Measurements from ENCODE around the gene TBC1D1.

The TBC1D1 gene

GRCh38 chr4:38149997-38150671 lies 259.2 kb downstream of the TBC1D1 start:
- no peaks in the 10 kb centered on the region for H3K9me3 ChIP-seq (ENCODE audit: control insufficient read depth, insufficient read depth, low read length)
- no peaks in the 10 kb centered on the region for H3K79me2 ChIP-seq (ENCODE audit: control insufficient read depth, low read length)
- H3K4me2 ChIP-seq (ENCODE audit: low read length) = no peak overlapping the region
- H3K4me1 ChIP-seq (ENCODE audit: control insufficient read depth, low read length) = peaks cover 4% of the 10 kb centered on the region; the same call in 1 of the 2 replicates
- no peaks in the 10 kb centered on the region for H3K9me2 ChIP-seq (replicated peaks; ENCODE audit: control insufficient read depth, low read length)
- H3K36me3 ChIP-seq (ENCODE audit: control insufficient read depth, low read length) = no peaks in the 10 kb centered on the region
- peaks cover 8% of the 10 kb centered on the region for H3K27me3 ChIP-seq (ENCODE audit: control insufficient read depth, low read length)
- H3F3A ChIP-seq (ENCODE audit: control insufficient read depth, insufficient read depth) = no peaks in the 10 kb centered on the region; the same call in 1 of the 2 replicates
- H4K20me1 ChIP-seq (ENCODE audit: control insufficient read depth, insufficient read depth, low read depth, low read length) = no peaks in the 10 kb centered on the region
- no peak overlapping the region for H3K4me3 ChIP-seq (ENCODE audit: low read length)
- no peak overlapping the region for H3K27ac ChIP-seq (ENCODE audit: low read depth, low read length)
- TF ChIP-seq CTCF (IDR thresholded peaks at IDR 0.05; ENCODE audit: low read depth, low read length, poor library complexity, severe bottlenecking) = no peak
- no peak for TF ChIP-seq EZH2phosphoT487 (IDR thresholded peaks at IDR 0.05; ENCODE audit: borderline replicate concordance, low read length)

GRCh38 chr4:38150766-38151165 lies 259.9 kb downstream of the TBC1D1 start:
- H3K4me2 ChIP-seq (ENCODE audit: low read length) = no peak overlapping the region

GRCh38 chr4:38151873-38152272 lies 261.0 kb downstream of the TBC1D1 start:
- Histone ChIP-seq H3K4me2 (ENCODE audit: low read length) (no peak overlapping the region), H3K79me2 (ENCODE audit: control insufficient read depth, low read length) (no peaks in the 10 kb centered on the region), H3F3A (ENCODE audit: control insufficient read depth, insufficient read depth) (no peaks in the 10 kb centered on the region), H3K9me3 (ENCODE audit: control insufficient read depth, insufficient read depth, low read length) (no peaks in the 10 kb centered on the region), H3K36me3 (ENCODE audit: control insufficient read depth, low read length) (no peaks in the 10 kb centered on the region), H4K20me1 (ENCODE audit: control insufficient read depth, insufficient read depth, low read depth, low read length) (no peaks in the 10 kb centered on the region), H3K4me3 (ENCODE audit: low read length) (no peak overlapping the region), H3K27me3 (ENCODE audit: control insufficient read depth, low read length) (peaks cover 8% of the 10 kb centered on the region), H3K9me2 (replicated peaks; ENCODE audit: control insufficient read depth, low read length) (no peaks in the 10 kb centered on the region), H3K4me1 (ENCODE audit: control insufficient read depth, low read length) (peaks cover 4% of the 10 kb centered on the region; the same call in 1 of the 2 replicates), H3K27ac (ENCODE audit: low read depth, low read length) (no peak overlapping the region)
- TF ChIP-seq EZH2phosphoT487 (IDR thresholded peaks at IDR 0.05; ENCODE audit: borderline replicate concordance, low read length) = no peak
- no peak for TF ChIP-seq CTCF (IDR thresholded peaks at IDR 0.05; ENCODE audit: low read depth, low read length, poor library complexity, severe bottlenecking)

More at GRCh38 chr4:38150766-38151165, 259.9 kb downstream of the TBC1D1 start:
- Histone ChIP-seq H3K9me2 (replicated peaks; ENCODE audit: control insufficient read depth, low read length) (no peaks in the 10 kb centered on the region), H4K20me1 (ENCODE audit: control insufficient read depth, insufficient read depth, low read depth, low read length) (no peaks in the 10 kb centered on the region), H3K4me3 (ENCODE audit: low read length) (no peak overlapping the region), H3K27me3 (ENCODE audit: control insufficient read depth, low read length) (peaks cover 8% of the 10 kb centered on the region), H3F3A (ENCODE audit: control insufficient read depth, insufficient read depth) (no peaks in the 10 kb centered on the region; the same call in 1 of the 2 replicates), H3K79me2 (ENCODE audit: control insufficient read depth, low read length) (no peaks in the 10 kb centered on the region), H3K36me3 (ENCODE audit: control insufficient read depth, low read length) (no peaks in the 10 kb centered on the region), H3K27ac (ENCODE audit: low read depth, low read length) (no peak overlapping the region), H3K9me3 (ENCODE audit: control insufficient read depth, insufficient read depth, low read length) (no peaks in the 10 kb centered on the region), H3K4me1 (ENCODE audit: control insufficient read depth, low read length) (peaks cover 4% of the 10 kb centered on the region; the same call in 1 of the 2 replicates)
- no peak for TF ChIP-seq CTCF (IDR thresholded peaks at IDR 0.05; ENCODE audit: low read depth, low read length, poor library complexity, severe bottlenecking)
- TF ChIP-seq EZH2phosphoT487 (IDR thresholded peaks at IDR 0.05; ENCODE audit: borderline replicate concordance, low read length) = no peak

Measured in DOHH2 (cell line).